GM12891 (cell line): ENCODE measurements around the gene WIPF2.
"Not testable (repeated sequence)": the region's sequence is repeated elsewhere in the genome, so short reads cannot be mapped to it uniquely, and the experiment has no call there.

Source experiments
- DNase-seq: peaks from one replicate; pipeline ENCODE4 v3.0.0; 2011; ENCODE audit warnings: low spot score; ENCODE audit not compliant: insufficient read length
- FAIRE-seq: peaks from 2 replicates; lab custom pipeline; 2011; peaks lifted over from hg19 to GRCh38; lab: Jason Lieb, UNC
- PAX5 ChIP-seq: IDR thresholded peaks from 2 replicates; pipeline ENCODE4 v1.6.1; 2011; ENCODE audit warnings: low read length, moderate library complexity, mild to moderate bottlenecking; ENCODE audit not compliant: insufficient read depth, severe bottlenecking
- POLR2A ChIP-seq: IDR thresholded peaks from 2 replicates; pipeline ENCODE4 v1.6.1; 2011; ENCODE audit warnings: low read depth, low read length, control low read depth
- POLR2AphosphoS5 ChIP-seq: IDR thresholded peaks from 2 replicates; pipeline ENCODE4 v1.6.1; 2011; ENCODE audit warnings: low read depth, low read length, control low read depth
- POU2F2 ChIP-seq: IDR thresholded peaks from 2 replicates; pipeline ENCODE4 v1.6.1; 2011; ENCODE audit warnings: low read depth, mild to moderate bottlenecking, control low read depth, low read length, moderate library complexity
- SPI1 ChIP-seq: IDR thresholded peaks from 2 replicates; pipeline ENCODE4 v1.6.1; 2011; ENCODE audit warnings: low read depth, low read length, control low read depth
- TAF1 ChIP-seq: IDR thresholded peaks from 2 replicates; pipeline ENCODE4 v1.6.1; 2011; ENCODE audit warnings: low read depth, low read length, control low read depth

Gene WIPF2

GRCh38 chr17:40218006-40218739 lies 931 bp upstream of the WIPF2 start:
- TF ChIP-seq POU2F2, result no peak
- no peak for TF ChIP-seq POLR2A
- no peak for TF ChIP-seq TAF1
- TF ChIP-seq PAX5, result no peak
- no peak for TF ChIP-seq POLR2AphosphoS5
- no peak for TF ChIP-seq SPI1
- peak; percentile 38 for FAIRE-seq

GRCh38 chr17:40219594-40220338 lies 662 bp downstream of the WIPF2 start:
- DNase-seq (peak; percentile 29), FAIRE-seq (peak; percentile 68)
- TF ChIP-seq POU2F2 (no peak), TAF1 (no peak), POLR2A (no peak), SPI1 (no peak), POLR2AphosphoS5 (no peak), PAX5 (no peak)

More at GRCh38 chr17:40218006-40218739, 931 bp upstream of the WIPF2 start:
- DNase-seq, result no peak

GRCh38 chr17:40224718-40225550 lies 5.8 kb downstream of the WIPF2 start:
- DNase-seq, result no peak
- no peak for TF ChIP-seq POLR2AphosphoS5
- TF ChIP-seq SPI1, result no peak
- no peak for TF ChIP-seq POLR2A
- no peak for TF ChIP-seq POU2F2
- no peak for TF ChIP-seq PAX5
- no peak for TF ChIP-seq TAF1
- FAIRE-seq, result no peak

- DNase-seq, FAIRE-seq: not testable (repeated sequence)
Measured at GRCh38 chr17:40229146-40229545, 10.0 kb downstream of the WIPF2 start.

GRCh38 chr17:40230670-40231069 lies 11.6 kb downstream of the WIPF2 start:
- no peak for DNase-seq
- TF ChIP-seq TAF1 (no peak), POLR2AphosphoS5 (no peak), POU2F2 (no peak), SPI1 (no peak), POLR2A (no peak), PAX5 (no peak)
- no peak for FAIRE-seq

GRCh38 chr17:40231928-40232327 lies 12.8 kb downstream of the WIPF2 start:
- DNase-seq, FAIRE-seq: not testable (repeated sequence)

GRCh38 chr17:40241252-40241834 lies 22.2 kb downstream of the WIPF2 start:
- no peak for DNase-seq
- TF ChIP-seq POU2F2, result no peak
- no peak for TF ChIP-seq POLR2AphosphoS5
- no peak for TF ChIP-seq TAF1
- TF ChIP-seq PAX5, result no peak
- TF ChIP-seq SPI1, result no peak
- TF ChIP-seq POLR2A, result no peak
- no peak for FAIRE-seq

- FAIRE-seq, result no peak
Measured at GRCh38 chr17:40242774-40243173, 23.7 kb downstream of the WIPF2 start.

GRCh38 chr17:40243761-40244160 lies 24.7 kb downstream of the WIPF2 start:
- FAIRE-seq (no peak), DNase-seq (no peak)
- TF ChIP-seq PAX5 (no peak), POU2F2 (no peak), POLR2A (no peak)

More at GRCh38 chr17:40242774-40243173, 23.7 kb downstream of the WIPF2 start:
- no peak for DNase-seq
- TF ChIP-seq PAX5 (no peak), POLR2AphosphoS5 (no peak), POLR2A (no peak), TAF1 (no peak), SPI1 (no peak), POU2F2 (no peak)
